Fibroblast of pulmonary artery (primary cell): ENCODE measurements around the gene SEC24D.

ENCODE experiments used
- DNase-seq: peaks from one replicate; pipeline ENCODE4 v3.0.0-alpha.2; 2010; ENCODE audit warnings: low read depth
- H3K4me3 ChIP-seq: replicated peaks from 2 replicates; pipeline ENCODE4 v1.5.1; 2011; ENCODE audit warnings: low read depth, mild to moderate bottlenecking, control low read depth, low read length, moderate library complexity
- TF ChIP-seq, protein P1 (sequence below): IDR thresholded peaks from 2 replicates; pipeline ENCODE4 v1.5.1; 2011; ENCODE audit warnings: mild to moderate bottlenecking, control low read depth, low read length, inconsistent platforms; ENCODE audit errors: missing control alignments

Gene SEC24D

DNA sequence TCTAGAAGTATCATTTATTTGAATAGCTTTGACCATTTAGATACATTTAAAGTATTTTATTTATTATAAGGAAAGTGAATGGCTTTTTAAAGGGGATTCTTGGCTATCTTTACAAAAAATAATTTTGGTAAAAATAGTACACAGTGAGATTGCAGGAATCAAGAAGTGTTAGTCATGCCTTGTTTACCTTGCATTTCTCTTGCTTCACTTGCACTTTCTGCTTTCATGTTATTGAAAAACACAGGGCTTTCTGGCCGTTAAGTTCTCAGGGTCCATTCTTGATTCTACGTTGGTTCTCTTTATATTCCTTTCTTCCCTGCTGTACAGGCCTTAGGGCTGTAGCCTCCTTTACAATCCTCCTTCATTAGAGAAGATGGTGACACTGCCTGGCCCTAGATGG lies 21.8 kb upstream of the SEC24D start:
- TF ChIP-seq, protein P1, sequence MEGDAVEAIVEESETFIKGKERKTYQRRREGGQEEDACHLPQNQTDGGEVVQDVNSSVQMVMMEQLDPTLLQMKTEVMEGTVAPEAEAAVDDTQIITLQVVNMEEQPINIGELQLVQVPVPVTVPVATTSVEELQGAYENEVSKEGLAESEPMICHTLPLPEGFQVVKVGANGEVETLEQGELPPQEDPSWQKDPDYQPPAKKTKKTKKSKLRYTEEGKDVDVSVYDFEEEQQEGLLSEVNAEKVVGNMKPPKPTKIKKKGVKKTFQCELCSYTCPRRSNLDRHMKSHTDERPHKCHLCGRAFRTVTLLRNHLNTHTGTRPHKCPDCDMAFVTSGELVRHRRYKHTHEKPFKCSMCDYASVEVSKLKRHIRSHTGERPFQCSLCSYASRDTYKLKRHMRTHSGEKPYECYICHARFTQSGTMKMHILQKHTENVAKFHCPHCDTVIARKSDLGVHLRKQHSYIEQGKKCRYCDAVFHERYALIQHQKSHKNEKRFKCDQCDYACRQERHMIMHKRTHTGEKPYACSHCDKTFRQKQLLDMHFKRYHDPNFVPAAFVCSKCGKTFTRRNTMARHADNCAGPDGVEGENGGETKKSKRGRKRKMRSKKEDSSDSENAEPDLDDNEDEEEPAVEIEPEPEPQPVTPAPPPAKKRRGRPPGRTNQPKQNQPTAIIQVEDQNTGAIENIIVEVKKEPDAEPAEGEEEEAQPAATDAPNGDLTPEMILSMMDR = no peak
- no peak for DNase-seq
- no peak overlapping the region for H3K4me3 ChIP-seq

DNA sequence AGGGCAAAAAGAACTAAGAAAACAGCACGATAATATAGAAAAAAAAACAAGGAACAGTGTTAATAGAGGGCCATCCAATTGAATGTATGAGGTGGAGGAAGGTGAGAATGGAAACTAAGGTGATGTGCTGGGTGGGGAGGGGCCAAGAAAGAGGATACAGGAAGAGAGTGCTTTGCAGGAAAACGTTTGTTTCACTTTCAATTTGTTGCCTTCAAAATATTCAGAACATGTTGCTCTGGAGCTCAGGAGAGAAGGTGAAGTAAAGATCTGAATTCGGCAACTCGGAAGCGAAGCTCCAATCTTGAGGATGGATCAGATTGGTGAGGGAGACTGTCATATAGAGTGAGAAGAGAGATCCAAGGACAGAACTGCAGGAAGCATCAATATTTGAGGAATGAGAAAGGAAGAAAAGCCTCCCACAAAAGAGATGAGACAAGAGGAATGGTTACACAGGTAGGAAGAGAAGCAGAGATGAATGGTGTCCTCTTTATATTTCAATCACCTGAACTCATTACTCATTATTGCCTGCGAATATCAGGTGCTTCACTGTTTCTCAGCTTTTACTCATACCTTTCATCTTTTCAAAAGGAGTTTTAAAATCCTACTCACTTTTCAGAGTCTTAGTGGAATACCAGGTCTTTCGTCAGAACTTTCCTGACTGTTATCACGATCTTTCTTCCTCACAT lies 14.7 kb upstream of the SEC24D start:
- DNase-seq = peak; percentile 16
- peak overlapping the region; percentile 48 for H3K4me3 ChIP-seq
- TF ChIP-seq, protein P1 = no peak

DNA sequence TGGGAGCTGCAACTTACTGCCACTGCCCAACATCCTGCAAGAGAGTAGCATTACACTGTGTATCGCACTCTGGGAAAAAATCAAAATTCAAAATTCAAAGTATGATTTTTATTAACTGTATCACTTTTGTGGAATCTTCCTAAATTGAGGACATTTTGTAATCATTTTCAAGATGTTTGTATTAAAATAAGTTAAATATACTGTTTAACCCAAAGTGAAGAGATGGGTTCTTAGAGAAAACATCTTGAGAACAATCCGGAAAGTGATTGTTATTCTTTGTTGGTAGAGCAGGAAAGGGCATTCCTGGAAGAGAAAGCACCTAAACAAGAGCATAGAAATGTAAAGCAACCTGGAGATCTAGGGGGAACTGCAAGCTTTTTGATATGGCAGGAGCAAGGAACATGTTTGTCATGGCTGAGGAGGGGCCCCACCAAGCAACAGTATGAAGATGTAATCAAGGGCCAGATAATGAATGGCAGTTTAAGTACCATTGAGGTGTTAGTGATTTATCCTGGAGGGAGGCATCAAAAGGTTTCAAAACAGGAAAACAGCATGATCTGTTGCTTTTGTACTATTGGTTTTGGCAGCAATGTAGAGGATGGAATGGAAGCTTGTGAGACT lies 14.1 kb upstream of the SEC24D start:
- no peak for DNase-seq
- TF ChIP-seq, protein P1 = no peak
- H3K4me3 ChIP-seq = peak overlapping the region; percentile 48

DNA sequence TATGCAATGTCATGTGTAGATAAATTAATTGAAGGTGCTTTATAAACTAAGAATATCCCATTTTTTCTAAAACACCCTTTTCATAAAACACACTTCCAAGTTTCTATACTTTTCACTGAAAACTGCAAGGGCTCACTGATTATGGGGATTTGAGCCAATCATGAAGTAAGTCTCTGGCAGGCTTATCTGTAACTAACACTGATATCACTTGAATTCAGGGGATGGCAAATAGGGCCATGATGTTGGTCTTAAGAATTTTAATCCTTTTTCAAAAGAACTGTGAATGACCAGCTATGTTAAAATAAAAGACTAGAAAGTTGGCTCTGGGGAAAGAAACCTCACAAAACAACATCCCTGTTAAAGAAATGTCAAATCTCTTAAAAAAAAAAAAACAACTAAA lies 13.0 kb upstream of the SEC24D start:
- TF ChIP-seq, protein P1 = no peak
- DNase-seq = no peak
- H3K4me3 ChIP-seq = no peak overlapping the region

DNA sequence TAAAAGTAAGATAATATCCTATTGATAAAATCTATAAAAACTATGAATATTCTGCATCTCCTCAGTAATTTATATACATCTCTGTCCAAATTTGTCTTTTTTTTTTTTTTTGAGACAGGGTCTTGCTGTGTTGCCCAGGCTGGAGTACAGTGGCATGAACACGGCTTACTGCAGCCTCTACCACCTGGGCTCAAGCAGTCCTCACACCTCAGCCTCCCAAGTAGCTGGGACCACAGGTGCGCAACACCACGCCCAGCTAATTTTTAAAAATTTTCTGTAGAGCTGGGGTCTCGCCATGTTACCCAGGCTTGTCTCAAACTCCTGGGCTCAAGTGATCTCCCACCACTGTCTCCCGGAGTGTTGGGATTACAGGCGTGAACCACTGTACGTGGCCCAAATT lies 12.3 kb upstream of the SEC24D start:
- TF ChIP-seq, protein P1 = no peak
- H3K4me3 ChIP-seq = no peak overlapping the region
- no peak for DNase-seq

DNA sequence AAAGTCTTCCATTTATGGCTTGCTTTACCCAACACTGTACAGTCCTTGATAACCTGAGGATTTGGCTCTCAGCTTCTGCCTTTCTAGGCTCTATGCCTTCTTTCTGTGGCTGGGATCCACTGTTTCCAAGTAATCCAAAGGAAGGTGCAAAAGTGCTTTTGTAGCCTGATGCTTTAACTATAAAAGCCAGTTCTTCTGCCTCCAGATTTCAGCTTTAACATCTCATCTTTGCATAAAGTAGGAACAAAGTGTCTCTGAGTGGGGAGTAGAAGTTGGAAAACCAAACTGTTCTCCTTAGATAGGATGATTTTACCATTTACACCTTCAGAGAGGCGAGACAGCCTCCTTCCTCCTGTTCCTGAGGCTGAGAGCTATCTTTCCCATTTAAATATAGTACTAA lies 11.1 kb upstream of the SEC24D start:
- H3K4me3 ChIP-seq = no peak overlapping the region
- TF ChIP-seq, protein P1 = no peak
- DNase-seq = no peak
